Frontal cortex (tissue), 4 donors: ENCODE data around the gene PRKAG2. TPM values are rescaled to one million over a fixed set of nuclear protein-coding genes. Genes with fewer than 3 reads are reported as not detected.

Experiments used
- DNase-seq, 2 donors: peaks; one replicate each; pipeline ENCODE4 v3.0.0; 2012; ENCODE audit warnings: low spot score in 2 of 2
- FAIRE-seq: peaks from 2 replicates; lab custom pipeline; 2012; peaks lifted over from hg19 to GRCh38; lab: Jason Lieb, UNC
- total RNA-seq: library from RNA; depleted of rRNA; stranded (reverse); fragments of >200 nt; gene quantifications from one replicate; pipeline ENCODE4 v1.2.3, GENCODE V29; 2014
- donor health status: control.
- donor health status: control.
- donor health status: control.

The PRKAG2 gene
- total RNA-seq, 1 donor from 2014 or later: 29.8 TPM

DNA sequence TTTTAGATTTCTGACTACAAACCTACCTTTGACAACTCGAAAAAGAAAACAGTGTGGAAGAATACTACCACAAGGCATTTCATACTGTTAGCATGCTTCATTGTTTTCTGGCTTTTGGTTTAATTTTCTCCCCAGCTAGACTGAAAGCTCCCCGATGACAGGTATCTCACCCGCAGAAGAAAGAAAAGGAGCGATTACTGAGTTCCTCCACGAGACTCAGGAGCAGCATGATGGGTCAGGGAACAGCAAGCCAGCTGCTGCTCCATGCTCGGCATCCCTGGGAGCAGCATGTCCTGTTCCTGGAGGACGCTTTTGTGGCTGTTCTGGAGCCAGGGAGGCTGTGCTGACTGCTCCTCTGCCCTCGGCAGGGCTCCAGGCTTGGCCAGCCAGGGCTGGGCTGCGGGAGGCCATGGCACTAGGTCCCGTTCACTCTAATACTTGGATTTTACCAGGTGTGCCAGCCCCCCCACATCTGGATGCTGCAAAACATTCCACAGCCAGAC lies 133.4 kb downstream of the PRKAG2 start:
- DNase-seq (no peak), FAIRE-seq (no peak)

DNA sequence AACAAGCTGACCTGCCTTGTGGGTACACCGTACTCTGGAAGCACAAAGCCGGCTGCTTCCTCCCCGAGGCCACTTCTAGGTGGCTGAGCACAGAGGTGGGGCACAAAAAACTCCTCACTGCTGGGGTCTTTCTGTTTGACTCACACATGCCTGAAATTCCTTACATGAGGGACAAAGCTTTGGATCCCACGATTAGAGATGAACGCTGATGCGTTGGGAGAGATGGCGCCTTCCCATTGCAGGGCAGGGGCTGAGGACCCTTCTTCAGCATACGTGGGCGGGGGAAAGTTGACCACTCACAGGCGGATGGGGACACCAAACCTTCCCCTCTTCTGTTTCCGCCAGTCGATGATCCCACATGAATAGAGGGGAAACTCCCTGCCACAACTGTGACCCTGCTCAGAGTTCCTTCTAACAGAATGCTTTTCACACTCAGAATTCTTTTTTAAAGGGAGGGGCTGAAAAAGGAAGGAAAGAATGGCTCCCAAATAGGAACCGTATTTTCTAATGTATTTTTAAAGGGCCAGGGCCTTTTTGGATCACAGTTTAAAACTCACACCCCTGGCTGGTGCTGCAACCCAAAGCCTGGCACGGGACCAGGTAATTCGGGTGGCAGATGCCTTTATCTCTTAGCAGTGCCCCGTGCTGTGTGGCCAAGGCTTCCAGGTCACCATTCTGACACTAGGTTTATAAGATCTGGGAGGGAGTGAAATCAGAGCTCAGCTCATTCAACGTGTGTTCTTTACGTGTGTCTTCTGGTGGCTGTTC lies 134.0 kb downstream of the PRKAG2 start:
- DNase-seq (no peak), FAIRE-seq (no peak)

- no peak for FAIRE-seq
- no peak for DNase-seq
These were observed 135.3 kb downstream of the PRKAG2 start for GRCh38 chr7:151741585-151741984.

GRCh38 chr7:151740081-151740851 lies 136.6 kb downstream of the PRKAG2 start:
- no peak for DNase-seq
- no peak for FAIRE-seq

GRCh38 chr7:151738925-151739324 lies 138.0 kb downstream of the PRKAG2 start:
- FAIRE-seq: no peak
- DNase-seq: no peak

DNA sequence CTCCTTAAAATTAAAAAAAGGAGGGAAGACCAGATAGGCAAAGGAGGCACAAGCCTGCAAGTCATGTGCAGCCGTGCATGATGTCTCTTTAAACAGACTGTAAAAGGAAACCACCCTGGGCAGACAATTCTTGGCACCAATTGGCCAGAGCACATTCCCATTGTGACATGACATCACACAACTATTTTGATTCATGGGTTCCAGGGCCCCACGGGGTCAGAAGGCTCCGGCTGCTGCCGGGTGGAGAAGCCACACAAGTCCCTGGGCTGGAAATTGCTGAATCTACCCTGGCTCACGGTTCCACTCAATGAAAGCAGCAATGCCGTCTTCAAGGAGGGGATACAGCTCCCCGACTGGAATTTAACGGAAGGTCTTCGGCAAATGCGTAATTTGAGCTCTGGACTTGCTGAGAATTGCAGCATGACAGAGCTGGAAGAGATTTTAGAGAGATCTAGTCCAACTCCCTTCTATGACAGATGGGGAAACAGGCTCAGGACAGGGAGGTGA lies 140.5 kb downstream of the PRKAG2 start:
- DNase-seq (peak in 1 of 2 donors; percentile 70), FAIRE-seq (no peak)

DNA sequence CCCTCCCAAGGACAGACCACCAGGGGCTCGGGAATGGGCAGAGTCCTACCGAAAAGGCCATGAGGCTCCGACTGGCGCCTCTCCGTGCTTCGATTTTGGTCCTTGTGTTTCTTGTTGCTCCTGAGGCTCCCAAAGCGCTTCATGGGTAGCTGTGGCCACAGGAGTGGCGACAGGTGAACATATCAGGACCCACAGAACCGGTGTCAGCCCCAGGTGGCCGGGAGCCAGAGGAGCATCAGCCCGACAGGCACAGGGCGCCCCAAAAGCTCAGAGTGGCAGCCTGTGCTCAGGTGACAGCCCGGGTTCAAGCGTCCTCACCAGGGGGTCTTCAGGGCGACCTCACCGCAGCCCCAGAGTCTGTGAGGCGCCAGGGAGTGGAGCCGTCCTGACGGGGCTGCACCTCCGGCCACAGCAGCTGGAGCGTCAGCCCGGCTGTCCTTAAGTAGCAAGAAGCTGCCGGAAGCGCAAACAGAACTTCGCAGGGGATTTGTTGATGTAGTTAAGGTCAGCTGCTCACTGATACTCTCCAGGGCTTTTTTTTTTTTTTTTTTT lies 141.0 kb downstream of the PRKAG2 start:
- FAIRE-seq (no peak), DNase-seq (no peak)

- no peak for FAIRE-seq
- no peak for DNase-seq
These were observed 141.6 kb downstream of the PRKAG2 start for GRCh38 chr7:151735186-151735850.

- no peak for FAIRE-seq
- no peak for DNase-seq
These were observed 143.9 kb downstream of the PRKAG2 start for GRCh38 chr7:151732834-151733592.

- DNase-seq (no peak), FAIRE-seq (no peak)
These were observed 144.6 kb downstream of the PRKAG2 start for GRCh38 chr7:151732292-151732691.

GRCh38 chr7:151731022-151731441 lies 145.9 kb downstream of the PRKAG2 start:
- DNase-seq (no peak), FAIRE-seq (no peak)

DNA sequence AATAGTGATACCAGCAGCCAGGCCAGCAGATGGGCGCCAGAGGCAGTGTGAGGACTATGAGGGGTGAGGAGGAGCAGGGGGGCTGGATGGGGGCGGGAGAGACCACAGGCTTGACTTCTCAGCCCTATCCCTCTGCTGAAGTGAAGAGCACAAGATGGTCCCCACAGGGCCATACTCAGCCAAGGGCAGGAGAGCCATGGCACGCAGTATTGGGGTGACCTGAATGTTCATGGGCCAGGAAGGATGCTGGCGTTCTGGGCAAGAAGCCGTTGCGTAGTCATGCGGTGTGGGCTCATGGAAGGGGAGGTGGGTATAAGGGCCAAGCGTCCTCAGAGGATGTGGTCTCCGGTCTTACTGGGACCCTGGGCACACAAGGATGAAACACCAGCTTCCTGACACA lies 146.3 kb downstream of the PRKAG2 start:
- FAIRE-seq (no peak), DNase-seq (no peak)

DNA sequence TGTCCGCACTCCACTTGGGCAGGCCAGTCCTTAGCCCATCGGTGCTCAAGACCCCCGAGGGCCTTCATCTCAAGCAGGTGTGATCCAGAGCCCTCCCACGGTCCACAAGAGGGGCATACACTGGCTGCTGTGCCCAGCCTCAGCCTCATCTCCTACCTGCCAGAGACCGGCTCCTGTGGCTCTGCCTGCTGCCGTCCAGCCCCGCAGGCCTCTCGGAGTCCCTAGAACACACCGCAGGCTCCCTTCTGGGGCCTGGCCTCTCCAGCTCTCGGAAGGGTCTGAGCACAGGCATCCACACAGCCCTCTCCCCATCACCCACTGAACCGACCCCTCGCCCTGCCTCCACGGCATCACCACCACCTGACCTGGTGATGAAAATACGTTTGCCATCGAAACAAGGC lies 147.4 kb downstream of the PRKAG2 start:
- FAIRE-seq: no peak

GRCh38 chr7:151728746-151729145 lies 148.2 kb downstream of the PRKAG2 start:
- no peak for FAIRE-seq
- no peak for DNase-seq

More for the DNA sequence above, 147.4 kb downstream of the PRKAG2 start:
- no peak for DNase-seq

DNA sequence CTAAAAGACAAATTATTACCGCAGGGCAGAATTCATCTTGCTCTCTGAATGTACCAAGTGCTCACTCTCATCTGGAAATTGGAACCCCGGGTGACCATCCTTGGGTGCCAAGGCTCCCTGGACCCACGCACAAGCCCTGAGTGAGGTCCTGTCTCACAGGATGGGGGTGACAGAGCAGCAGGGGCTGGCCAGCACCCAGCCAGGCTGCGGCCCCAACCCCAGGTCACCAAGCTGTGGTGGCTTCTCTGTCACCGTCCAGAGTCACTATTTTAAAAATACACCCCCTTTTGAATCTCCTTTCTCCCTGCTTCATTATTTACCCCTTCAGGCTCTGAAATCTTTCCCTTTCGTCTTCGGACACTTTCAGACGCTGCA lies 148.6 kb downstream of the PRKAG2 start:
- no peak for DNase-seq
- FAIRE-seq: no peak

DNA sequence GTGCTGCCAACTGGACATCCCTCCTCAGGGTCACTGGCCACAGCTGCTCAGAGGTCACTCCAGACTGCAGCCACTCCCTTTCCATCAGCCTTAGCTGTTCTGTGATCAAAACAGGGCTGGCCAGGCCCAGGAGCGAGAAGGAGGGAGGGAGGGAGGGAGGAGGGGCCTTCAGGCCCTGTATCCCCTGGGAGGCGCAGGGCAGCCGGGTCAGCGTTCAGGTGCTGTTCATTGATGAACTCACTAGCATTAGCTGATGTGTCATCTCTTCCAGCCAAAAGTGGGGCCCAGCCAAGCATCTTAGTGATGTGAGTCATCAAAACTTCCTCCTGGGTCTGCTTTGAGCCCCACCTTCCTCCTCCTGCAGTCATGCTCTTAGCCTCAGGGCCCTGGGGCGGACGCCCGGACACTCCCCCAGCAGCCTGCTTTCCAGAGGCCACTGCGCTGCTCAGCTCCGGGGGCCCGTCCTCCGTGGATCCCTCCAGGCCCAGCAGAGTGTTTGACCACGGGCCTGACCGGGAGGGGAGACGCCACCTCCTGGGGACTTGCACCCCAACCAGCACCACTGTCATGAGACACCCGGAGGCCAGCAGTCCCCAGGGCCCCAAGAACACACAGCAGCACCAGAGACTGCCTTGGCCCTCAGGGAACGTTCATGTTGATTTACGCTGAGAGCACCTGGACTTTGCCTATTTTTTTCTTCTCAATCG lies 149.2 kb downstream of the PRKAG2 start:
- FAIRE-seq: no peak

DNA sequence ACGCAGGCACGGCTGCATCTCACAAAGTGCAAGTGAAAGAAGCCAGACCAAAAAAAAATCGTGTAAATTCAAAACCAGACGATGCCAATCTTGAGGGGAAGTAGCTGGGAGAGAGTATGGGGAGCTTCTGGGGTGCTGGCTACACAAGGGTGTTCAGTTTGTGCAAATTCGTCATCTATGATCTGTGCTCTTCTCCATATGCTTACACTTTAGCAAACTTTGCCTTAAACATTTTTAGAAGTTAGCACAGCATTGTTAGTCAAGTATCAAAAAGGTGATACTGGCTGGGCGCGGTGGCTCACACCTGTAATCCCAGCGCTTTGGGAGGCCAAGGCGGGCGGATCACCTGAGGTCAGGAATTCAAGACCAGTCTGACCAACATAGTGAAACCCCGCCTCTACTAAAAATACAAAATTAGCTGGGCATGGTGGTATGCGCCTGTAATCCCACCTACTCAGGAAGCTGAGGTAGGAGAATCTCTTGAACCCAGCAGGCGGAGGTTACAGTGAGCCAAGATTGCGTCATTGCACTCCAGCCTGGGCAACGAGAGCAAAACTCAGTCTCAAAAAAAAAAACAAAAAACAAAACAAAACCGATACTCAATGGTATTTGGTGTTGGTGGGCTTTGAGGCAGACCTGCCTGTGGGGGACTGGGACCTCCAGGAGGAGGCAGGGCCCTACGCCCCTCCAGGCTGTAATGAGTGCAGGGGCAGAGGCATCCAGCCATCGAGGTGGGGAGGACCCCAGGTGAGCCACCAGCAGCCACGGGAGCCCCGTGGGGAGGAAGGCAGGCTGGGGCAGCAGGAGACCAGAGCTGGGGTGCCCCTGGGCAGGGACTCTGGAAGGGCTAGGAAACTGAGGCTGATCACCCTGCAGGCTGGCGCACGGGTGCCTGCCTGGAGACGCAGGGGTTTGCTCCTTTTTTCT lies 150.0 kb downstream of the PRKAG2 start:
- no peak for DNase-seq
- no peak for FAIRE-seq

More for the DNA sequence above, 149.2 kb downstream of the PRKAG2 start:
- DNase-seq: no peak
